ENCODE results near the gene INTS4.
"Not testable (repeated sequence)": the region's sequence is repeated elsewhere in the genome, so short reads cannot be mapped to it uniquely, and the experiment has no call there.

The INTS4 gene

GRCh38 chr11:77879218-77879617, 115.2 kb downstream of the INTS4 start:
- DNase-seq (ENCODE audit: low read depth): no peak

GRCh38 chr11:77878247-77878646, 116.2 kb downstream of the INTS4 start:
- DNase-seq (ENCODE audit: low read depth): not testable (repeated sequence)

GRCh38 chr11:77876045-77876444, 118.4 kb downstream of the INTS4 start:
- DNase-seq (ENCODE audit: low read depth): no peak

GRCh38 chr11:77874206-77874605, 120.3 kb downstream of the INTS4 start:
- no peak for DNase-seq (ENCODE audit: low read depth)

GRCh38 chr11:77873345-77873744, 121.1 kb downstream of the INTS4 start:
- no peak for DNase-seq (ENCODE audit: low read depth)

- no peak for DNase-seq (ENCODE audit: low read depth)
Measured at GRCh38 chr11:77871855-77872254, 122.6 kb downstream of the INTS4 start.

- no peak for DNase-seq (ENCODE audit: low read depth)
Measured at GRCh38 chr11:77868744-77869143, 125.7 kb downstream of the INTS4 start.

- no peak for DNase-seq (ENCODE audit: low read depth)
Measured at GRCh38 chr11:77866336-77866735, 128.1 kb downstream of the INTS4 start.

- no peak for DNase-seq (ENCODE audit: low read depth)
Measured at GRCh38 chr11:77865805-77866204, 128.7 kb downstream of the INTS4 start.

- not testable (repeated sequence) for DNase-seq (ENCODE audit: low read depth)
Measured at GRCh38 chr11:77861444-77861843, 133.0 kb downstream of the INTS4 start.

- not testable (repeated sequence) for DNase-seq (ENCODE audit: low read depth)
Measured at GRCh38 chr11:77857906-77858457, 136.5 kb downstream of the INTS4 start.

- DNase-seq (ENCODE audit: low read depth): no peak
Measured at GRCh38 chr11:77854838-77855237, 139.6 kb downstream of the INTS4 start.

GRCh38 chr11:77851503-77851902, 143.0 kb downstream of the INTS4 start:
- no peak for DNase-seq (ENCODE audit: low read depth)

- not testable (repeated sequence) for DNase-seq (ENCODE audit: low read depth)
Measured at GRCh38 chr11:77843700-77844099, 150.8 kb downstream of the INTS4 start.

GRCh38 chr11:77842441-77843121, 151.9 kb downstream of the INTS4 start:
- DNase-seq (ENCODE audit: low read depth): no peak

- no peak for DNase-seq (ENCODE audit: low read depth)
Measured at GRCh38 chr11:77833302-77833701, 161.2 kb downstream of the INTS4 start.

GRCh38 chr11:77828926-77829325, 165.5 kb downstream of the INTS4 start:
- DNase-seq (ENCODE audit: low read depth): no peak
